ENCODE measurements around the gene VPS72. TPM values are rescaled to one million over a fixed set of nuclear protein-coding genes. Genes with fewer than 3 reads are reported as not detected.

The VPS72 gene
- total RNA-seq, 1 experiment from 2014 or later, result 75.1 TPM

DNA sequence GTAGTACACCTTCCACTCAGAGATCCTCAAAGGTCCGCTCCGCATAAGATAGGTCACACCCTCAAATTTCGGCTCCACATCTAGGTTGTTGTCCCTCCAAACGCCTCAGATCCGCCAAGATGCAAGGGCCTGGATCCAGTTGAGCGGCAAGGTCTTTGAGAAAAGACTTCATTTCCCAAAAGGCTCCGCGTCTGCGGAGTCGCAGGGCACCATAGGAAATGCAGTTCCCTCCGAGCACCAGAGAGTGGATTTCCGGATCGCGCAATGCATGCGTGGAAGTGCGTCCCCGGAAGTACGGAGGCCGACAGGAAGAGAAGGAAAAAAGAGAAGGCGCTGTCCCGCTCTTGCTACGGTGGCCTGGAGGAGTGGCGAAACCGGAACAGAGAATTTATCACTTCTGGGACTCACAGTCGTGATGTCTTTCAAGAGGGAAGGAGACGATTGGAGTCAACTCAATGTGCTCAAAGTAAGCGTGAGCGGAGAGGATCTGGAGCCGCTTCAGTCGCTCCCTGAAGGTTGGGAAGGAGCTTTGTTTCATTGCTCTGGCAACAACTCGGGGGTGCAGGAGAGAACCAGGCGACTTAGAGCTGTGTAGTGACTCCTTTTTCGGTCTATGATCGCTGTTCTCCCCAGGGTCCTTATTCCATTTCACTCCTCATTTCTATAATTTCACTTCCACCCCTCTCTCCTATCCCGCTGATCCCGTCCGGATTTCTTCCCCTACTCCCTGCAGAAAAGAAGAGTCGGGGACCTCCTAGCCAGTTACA lies 24.1 kb downstream of the VPS72 start, which contains the start of the genes LYSMD1 and SCNM1:
LYSMD1 (minus strand) TSS at position 165 of the 767 bp plus-strand sequence. CDS start 644 bp downstream, outside the sequence.
SCNM1 (plus strand) TSS at position 407 of the 767 bp plus-strand sequence; CDS start at position 416, 9 bp downstream.
- Histone ChIP-seq H3K27me3 (ENCODE audit: low read length) (no peaks in the 10 kb centered on the region), H3K4me2 (ENCODE audit: low read length) (peak within 1 kb of the TSS; percentile 94), H3K9ac (ENCODE audit: low read length) (peak within 1 kb of the TSS; percentile 87), H2AFZ (ENCODE audit: low read length) (peak within 1 kb of the TSS; percentile 96), H3K27ac (ENCODE audit: low read length) (peak within 1 kb of the TSS; percentile 25), H3K36me3 (ENCODE audit: low read depth, low read length) (peaks cover 5% of the 10 kb centered on the region; the same call in 1 of the 2 replicates), H3K9me2 (replicated peaks; ENCODE audit: low read length) (no peaks in the 10 kb centered on the region), H3K9me3 (ENCODE audit: low read length) (no peaks in the 10 kb centered on the region), H3K79me2 (ENCODE audit: low read length) (peaks cover 32% of the 10 kb centered on the region), H3F3A (ENCODE audit: low read length, unreplicated experiment) (no peaks in the 10 kb centered on the region), H4K20me1 (ENCODE audit: low read length) (no peaks in the 10 kb centered on the region), H3K4me3 (ENCODE audit: low read length) (peak within 1 kb of the TSS; percentile 85), H3K4me1 (ENCODE audit: insufficient read depth, low read length) (peaks cover 18% of the 10 kb centered on the region)
- TF ChIP-seq EZH2 (IDR thresholded peaks at IDR 0.05; ENCODE audit: low read length, unreplicated experiment), result no peak
- TF ChIP-seq, protein P1, sequence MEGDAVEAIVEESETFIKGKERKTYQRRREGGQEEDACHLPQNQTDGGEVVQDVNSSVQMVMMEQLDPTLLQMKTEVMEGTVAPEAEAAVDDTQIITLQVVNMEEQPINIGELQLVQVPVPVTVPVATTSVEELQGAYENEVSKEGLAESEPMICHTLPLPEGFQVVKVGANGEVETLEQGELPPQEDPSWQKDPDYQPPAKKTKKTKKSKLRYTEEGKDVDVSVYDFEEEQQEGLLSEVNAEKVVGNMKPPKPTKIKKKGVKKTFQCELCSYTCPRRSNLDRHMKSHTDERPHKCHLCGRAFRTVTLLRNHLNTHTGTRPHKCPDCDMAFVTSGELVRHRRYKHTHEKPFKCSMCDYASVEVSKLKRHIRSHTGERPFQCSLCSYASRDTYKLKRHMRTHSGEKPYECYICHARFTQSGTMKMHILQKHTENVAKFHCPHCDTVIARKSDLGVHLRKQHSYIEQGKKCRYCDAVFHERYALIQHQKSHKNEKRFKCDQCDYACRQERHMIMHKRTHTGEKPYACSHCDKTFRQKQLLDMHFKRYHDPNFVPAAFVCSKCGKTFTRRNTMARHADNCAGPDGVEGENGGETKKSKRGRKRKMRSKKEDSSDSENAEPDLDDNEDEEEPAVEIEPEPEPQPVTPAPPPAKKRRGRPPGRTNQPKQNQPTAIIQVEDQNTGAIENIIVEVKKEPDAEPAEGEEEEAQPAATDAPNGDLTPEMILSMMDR (conservative IDR thresholded peaks at IDR 0.05; ENCODE audit: low read depth, low read length), result no peak
- TF ChIP-seq EZH2phosphoT487 (IDR thresholded peaks at IDR 0.05; ENCODE audit: borderline replicate concordance, low read length), result no peak
- intact Hi-C loops (cut with micrococcal nuclease), result no loop called here
- TSS peak; percentile 87 for BruUV-seq (replicated peaks)
- ATAC-seq (peak; percentile 93), DNase-seq (peak; percentile 100)
- POLR2A ChIA-PET (ENCODE audit: unreplicated experiment), result interaction anchor here (0.6 to 1.1 kb wide), 4 partner anchors 23 to 86 kb away, joined by 3 to 10 read pairs (median 6); partner anchors contain the start of gene VPS72
- CTCF ChIA-PET, result interaction anchor here (1.6 kb wide), 1 partner anchor 66 kb away, joined by 12 read pairs; no protein-coding TSS in a partner anchor

- no peaks in the 10 kb centered on the region for H4K20me1 ChIP-seq (ENCODE audit: low read length)
- H3K4me2 ChIP-seq (ENCODE audit: low read length), result peak overlapping the region; percentile 94
- TF ChIP-seq EZH2 (IDR thresholded peaks at IDR 0.05; ENCODE audit: low read length, unreplicated experiment), result no peak
- TF ChIP-seq, protein P1 (conservative IDR thresholded peaks at IDR 0.05; ENCODE audit: low read depth, low read length), result no peak
- TF ChIP-seq EZH2phosphoT487 (IDR thresholded peaks at IDR 0.05; ENCODE audit: borderline replicate concordance, low read length), result no peak
- POLR2A ChIA-PET (ENCODE audit: unreplicated experiment), result interaction anchor here (0.6 kb wide), 1 partner anchor 24 kb away, joined by 10 read pairs; the partner anchor contains the start of gene VPS72
- H3K9me2 ChIP-seq (replicated peaks; ENCODE audit: low read length), result no peaks in the 10 kb centered on the region
- H3K79me2 ChIP-seq (ENCODE audit: low read length), result peaks cover 32% of the 10 kb centered on the region
- CTCF ChIA-PET, result interaction anchor here (0.7 to 1.6 kb wide), 2 partner anchors 65 to 87 kb away, joined by 3 to 12 read pairs; no protein-coding TSS in a partner anchor
- no peaks in the 10 kb centered on the region for H3K27me3 ChIP-seq (ENCODE audit: low read length)
- peak overlapping the region; percentile 87 for H3K9ac ChIP-seq (ENCODE audit: low read length)
- DNase-seq (peak; percentile 21), ATAC-seq (peak; percentile 37)
- peaks cover 5% of the 10 kb centered on the region; the same call in 1 of the 2 replicates for H3K36me3 ChIP-seq (ENCODE audit: low read depth, low read length)
- no peak overlapping the region for H3K27ac ChIP-seq (ENCODE audit: low read length)
- intact Hi-C loops (cut with micrococcal nuclease), result no loop called here
- no peaks in the 10 kb centered on the region for H3F3A ChIP-seq (ENCODE audit: low read length, unreplicated experiment)
- peak overlapping the region; percentile 96 for H2AFZ ChIP-seq (ENCODE audit: low read length)
- peaks cover 18% of the 10 kb centered on the region for H3K4me1 ChIP-seq (ENCODE audit: insufficient read depth, low read length)
- BruUV-seq (replicated peaks), result TSS peak; percentile 51
- H3K9me3 ChIP-seq (ENCODE audit: low read length), result no peaks in the 10 kb centered on the region
- H3K4me3 ChIP-seq (ENCODE audit: low read length), result peak overlapping the region; percentile 85
Measured at GRCh38 chr1:151165281-151165737, 24.7 kb downstream of the VPS72 start.

Data from PC-3 (cell line).